HL-60 (cell line): ENCODE measurements around the gene MPRIP.

Experiments
- CTCF ChIP-seq: IDR thresholded peaks from one replicate; pipeline ENCODE4 v1.5.1; 2011; ENCODE audit warnings: low read length, control low read depth, inconsistent platforms; ENCODE audit not compliant: insufficient read depth
- GABPA ChIP-seq: IDR thresholded peaks from 2 replicates; pipeline ENCODE4 v1.6.1; 2012; ENCODE audit warnings: low read depth
- POLR2AphosphoS5 ChIP-seq: IDR thresholded peaks from 2 replicates; pipeline ENCODE4 v1.6.1; 2012; ENCODE audit warnings: low read depth
- REST ChIP-seq: IDR thresholded peaks from 2 replicates; pipeline ENCODE4 v1.6.1; 2012; ENCODE audit warnings: low read depth; ENCODE audit not compliant: insufficient replicate concordance
- SPI1 ChIP-seq: IDR thresholded peaks from 2 replicates; pipeline ENCODE4 v1.6.1; 2012; ENCODE audit warnings: low read depth, mild to moderate bottlenecking, borderline replicate concordance

- TF ChIP-seq CTCF = no peak
- TF ChIP-seq POLR2AphosphoS5 = no peak
- TF ChIP-seq REST = no peak
- no peak for TF ChIP-seq GABPA
- TF ChIP-seq SPI1 = no peak
Observed at GRCh38 chr17:17131839-17132238, 89.6 kb downstream of the MPRIP start.
